Activated T-cell treated with anti-CD3 and anti-CD28 coated beads, Interleukin-2, amount 50 U/mL, for 48 hours (primary cell): ENCODE measurements around the gene LRBA.
A peak's percentile ranks its signal among the peaks of the same experiment; 100 is the strongest.
"Not testable (repeated sequence)": the region's sequence is repeated elsewhere in the genome, so short reads cannot be mapped to it uniquely, and the experiment has no call there.

Experiments
- DNase-seq, 2 experiments: peaks; one replicate each; pipeline ENCODE4 v3.0.0-alpha.2; 2020

LRBA gene

DNA sequence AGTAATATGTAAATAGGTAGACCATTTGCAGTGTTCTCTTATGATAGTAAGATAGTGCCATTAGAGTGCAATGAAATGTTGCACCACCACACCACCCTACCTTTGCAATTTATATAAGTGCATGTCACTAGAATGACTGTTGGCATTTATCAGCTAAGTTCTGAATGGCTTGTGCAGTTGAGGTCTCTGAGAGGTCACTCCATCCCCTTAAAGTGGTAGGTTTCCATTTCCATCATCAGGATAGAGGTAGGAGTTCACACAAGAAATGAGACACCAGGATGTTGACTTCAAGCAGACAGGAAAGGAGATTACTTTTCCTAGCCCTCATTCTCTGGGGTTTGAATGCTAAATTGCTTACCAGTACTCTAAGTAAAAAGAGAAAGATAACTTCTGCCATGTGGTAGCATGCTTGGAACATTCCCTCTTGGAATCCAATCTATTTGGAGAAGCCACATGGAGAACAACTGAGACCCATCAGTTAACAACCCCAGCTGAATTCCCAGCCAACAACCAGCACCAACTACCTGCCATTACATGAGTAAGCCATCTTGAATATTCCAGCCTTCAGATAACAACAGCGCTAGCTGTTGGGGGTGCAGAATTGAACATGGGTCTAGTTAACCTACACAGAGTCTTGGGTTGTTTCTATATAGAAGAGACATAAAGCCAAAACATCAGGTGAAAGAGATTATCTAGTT lies 6.7 kb upstream of the LRBA start:
- DNase-seq = no peak

DNA sequence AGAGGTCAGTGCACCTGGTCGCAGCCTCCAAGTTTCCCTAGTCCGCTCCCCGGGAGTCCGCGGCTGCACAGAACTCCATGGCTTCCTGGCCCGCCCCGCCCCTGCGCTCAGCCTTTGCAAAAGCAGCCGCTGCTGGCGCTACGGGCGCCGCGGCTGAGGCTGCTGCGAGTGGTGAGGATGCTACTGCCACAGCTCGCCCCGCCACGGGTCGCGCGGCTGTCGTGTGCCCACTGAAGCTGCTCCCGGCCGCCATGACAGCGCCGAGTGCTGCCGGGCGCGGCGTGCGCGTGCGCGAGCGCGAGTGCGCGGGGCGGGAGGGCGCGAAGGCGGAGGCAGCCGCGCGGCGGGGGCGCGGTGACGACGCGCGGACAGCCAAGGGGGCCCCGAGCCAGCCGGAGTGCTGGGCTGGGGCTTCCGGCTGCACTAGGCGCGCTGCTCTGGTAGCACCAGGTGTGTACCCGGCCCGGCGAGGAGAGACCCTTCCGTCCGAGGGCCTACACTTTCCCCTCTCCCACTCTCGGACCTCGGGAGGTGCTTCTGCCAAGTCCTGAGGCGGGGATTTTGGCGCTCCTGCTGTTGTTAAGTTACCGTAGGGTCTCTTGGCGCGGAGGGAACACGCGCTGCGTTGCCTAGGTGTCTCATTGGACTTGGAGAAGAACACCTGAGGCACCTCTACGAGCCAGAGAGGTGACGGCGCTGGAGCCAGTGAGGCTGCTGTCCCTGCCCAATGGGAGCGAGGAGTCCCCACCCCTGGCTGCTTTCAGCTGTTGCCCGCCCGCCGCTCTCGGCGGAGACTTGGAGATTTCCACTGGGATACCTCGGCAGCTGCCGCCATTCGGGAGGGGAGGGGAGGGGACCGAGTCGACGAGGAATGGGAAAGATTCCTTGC lies 619 bp upstream of the LRBA start:
- DNase-seq = peak; percentile 83 to 89

DNA sequence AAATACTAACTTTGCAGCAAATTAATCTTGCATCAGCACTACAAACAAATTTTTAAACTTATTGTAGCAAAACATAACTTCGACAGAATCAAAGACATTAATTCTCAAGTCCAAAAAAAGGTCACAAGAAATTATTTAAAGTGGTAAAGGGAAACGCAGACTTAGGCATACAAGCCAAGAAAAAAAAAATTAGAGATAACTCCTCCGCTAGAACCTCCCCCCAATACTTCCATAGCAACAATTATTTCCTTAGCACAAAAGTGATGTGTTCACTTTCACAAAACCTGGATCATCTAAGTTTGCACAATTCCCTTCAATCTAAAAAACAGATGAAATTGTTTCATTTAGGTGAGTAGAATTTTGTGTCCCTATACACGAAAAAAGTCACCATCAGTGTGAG lies 1.1 kb downstream of the LRBA start:
- no peak for DNase-seq

DNA sequence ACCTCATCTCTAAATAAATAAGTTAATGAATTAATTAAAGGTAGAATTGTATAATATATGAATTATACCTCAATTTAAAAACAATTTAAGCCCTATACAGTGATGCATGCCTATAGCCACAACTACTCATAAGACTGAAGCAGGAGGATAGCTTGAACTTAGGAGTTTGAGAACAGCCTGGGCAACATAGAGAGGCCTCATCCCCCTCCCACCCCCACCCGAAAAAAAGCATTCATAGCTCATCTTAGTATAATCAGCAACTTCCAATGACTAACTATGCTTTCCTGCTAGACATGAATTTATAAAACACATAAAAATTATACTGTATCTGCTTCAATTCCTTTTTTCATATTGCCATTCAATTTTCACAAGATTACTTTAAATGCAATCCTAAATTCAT lies 1.6 kb downstream of the LRBA start:
- DNase-seq = no peak

DNA sequence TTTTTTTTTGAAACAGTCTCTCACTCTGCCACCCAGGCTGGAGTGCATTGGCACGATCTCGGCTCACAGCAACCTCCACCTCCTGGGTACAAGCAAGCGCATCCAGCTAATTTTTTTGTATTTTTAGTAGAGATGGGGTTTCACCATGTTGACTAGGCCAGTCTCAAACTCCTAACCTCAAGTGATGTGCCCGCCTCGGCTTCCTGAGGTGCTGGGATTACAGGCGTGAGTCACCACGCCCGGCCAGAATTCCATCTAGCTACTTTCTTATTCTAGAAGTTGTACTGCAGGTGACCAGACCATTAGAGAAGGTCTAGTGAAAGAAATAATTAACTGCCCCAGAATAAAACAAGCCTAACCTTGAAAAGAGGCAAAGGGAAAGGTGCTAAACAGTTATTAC lies 2.3 kb downstream of the LRBA start:
- DNase-seq = peak in 1 of 2 experiments; percentile 32

DNA sequence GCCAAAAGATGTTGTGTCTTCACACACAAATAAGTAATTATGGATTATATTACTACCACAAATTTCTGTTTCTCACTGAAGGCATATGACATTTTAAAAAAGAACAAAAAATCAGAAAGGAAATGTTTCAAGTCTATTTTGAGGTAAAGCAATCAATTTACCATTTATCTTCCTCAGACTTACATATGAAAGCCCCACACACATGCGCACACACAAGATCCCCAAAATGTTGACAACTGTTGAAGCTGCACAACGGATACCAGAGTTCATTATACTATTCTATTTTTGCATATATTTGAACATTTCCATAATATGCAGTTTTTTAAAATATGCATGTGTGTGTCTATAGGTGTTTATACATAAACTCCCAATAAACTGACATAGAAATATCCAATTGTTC lies 2.7 kb downstream of the LRBA start:
- no peak for DNase-seq

DNA sequence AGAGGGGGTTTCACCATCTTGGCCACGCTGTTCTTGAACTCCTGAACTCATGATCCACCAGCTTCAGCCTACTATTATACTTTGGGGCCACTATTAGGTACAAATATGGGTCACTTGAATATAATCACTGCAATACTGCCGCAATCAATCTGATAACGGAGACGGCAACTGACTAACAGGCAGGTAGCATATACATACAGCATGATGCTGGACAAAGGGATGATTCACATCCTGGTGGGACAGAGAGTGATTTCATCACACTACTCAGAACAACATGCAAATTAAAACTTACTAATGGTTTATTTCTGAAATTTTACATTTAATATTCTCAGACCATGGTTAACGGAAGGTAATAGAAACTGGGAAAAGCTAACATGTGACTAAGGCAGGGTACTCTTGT lies 10.9 kb downstream of the LRBA start:
- DNase-seq = no peak

DNA sequence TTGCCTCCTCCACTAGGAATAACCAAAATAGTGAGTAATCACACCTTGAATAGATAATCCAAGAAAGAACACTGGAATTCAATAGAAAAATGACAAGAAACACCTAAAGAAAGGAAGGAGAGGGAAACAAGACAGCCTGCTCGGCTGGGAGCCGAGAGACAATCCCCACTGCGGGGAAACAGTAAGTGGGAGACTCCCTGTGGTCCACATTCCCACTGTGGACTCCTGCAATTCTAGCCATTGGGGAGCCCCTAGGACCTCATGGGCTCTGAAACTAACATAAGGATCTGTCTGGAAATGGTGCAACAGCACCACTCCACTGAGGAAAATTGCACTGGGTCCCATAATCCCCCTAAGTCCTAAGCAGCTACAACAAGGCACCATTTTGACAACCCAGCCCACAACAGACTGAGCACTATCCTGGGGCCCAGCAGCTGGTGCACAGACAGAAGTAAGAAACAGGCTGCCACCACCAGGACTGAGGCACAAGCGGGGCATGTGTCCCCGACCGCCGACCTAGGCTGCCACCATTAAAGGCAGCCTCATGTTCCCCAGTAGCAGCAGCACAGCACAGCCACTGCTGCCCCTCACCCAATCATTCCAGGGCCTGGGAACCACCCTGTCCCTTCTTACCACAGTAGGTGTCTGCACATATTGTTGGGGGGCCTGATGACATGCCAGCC lies 14.2 kb downstream of the LRBA start:
- no peak for DNase-seq

DNA sequence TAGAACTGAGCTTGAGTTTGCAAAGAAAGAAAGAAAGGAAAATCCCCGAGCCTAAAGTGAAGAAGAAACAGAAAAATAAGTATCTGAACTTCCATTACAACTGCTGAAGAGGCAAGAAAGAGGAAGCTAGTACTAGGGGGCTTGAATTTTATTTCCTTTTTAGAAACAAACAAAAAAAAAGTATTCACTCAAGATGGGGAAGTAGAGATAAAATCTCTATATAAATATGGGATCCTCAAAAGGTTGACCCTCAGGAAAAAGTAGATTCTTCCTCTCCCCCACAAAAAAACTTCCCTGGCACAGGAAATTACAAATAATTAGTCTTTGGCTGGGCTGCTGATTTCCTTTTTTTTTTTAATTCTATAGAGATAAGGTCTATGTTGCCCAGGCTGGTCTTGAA lies 16.0 kb downstream of the LRBA start:
- DNase-seq = no peak

DNA sequence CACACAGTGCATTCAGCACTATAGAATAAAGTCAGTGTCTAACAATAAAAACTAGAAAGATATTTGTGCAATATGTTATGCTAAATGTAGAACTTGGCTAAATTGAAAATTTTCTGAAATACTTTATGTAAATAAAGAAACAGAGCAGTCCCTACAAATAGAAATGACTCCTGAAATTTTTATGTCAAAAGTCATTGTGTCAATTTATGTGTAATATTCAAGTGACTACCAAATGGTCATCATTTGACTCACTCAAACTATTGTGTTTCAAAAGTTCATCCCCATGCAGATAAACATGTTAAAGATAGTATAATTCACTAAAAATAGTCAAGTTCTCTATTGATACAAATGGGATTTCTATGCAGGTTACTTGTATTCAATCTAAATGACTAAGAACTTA lies 17.9 kb downstream of the LRBA start:
- DNase-seq = no peak

DNA sequence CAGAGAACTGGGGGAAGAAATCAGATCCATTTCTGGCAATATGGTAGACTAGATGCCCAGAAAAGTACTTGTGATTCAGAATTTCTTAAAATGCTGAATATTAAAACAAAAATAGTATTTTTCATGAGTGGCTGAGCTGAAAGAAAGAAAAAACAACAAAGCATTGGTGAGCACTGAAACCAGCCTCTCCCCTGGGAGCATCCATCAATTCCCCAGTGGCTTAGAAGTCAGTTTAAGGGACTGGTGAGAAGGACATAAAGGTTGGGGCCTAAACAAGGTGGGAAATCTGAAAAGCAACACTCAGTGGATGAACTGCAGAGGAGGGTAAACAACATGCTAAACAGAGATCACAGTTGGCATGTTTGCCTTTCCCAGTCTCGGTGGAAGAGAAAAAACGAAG lies 20.4 kb downstream of the LRBA start:
- no peak for DNase-seq

DNA sequence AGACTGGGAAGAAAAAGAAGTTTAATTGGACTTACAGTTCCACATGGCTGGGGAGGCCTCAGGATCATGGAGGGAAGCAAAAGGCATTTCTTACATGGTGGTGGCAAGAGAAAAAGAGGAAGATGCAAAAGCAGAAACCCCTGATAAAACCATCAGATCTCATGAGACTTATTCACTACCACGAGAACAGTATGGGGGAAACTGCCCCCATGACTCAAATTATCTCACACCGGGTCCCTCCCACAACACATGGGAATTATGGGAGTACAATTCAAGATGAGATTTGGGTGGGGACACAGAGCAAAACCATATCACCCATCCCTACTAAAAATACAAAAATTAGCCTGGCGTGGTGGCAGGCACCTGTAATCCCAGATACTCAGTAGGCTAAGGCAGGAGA lies 21.5 kb downstream of the LRBA start:
- DNase-seq = not testable (repeated sequence)

DNA sequence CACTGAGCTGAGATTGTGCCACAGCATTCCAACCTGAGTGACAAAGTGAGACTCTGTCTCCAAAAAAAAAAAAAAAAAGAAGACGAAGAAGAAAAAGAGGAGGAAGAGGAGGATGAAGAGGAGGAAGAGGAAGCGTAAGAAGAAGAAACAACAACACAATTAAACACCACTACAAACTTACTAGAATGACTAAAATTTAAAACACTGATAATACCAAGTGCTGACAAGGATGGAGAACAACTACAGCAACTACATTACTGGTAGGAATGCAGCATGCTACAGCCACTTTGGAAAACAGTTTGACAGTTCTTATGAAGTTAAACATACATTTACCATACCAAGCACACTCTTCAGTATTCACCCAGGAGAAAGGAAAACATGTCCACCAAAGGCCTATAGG lies 24.1 kb downstream of the LRBA start:
- DNase-seq = no peak

DNA sequence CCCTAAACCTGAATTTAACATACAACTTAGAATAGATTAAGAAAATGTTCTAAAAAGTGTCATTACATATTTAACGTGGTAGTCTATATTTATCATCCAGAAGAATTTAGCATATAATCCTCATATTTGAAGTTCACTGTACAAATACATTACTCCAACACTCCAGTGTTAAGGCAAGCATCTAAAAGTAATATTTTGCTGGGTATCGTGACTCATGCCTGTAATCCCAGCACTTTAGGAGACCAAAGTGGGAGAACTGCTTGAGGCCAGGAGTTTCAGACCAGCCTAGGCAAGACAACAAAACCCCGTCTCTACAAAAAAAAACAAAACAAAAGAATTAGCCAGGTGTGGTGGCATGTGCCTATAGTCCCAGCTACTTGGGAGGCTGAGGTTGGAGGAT lies 24.8 kb downstream of the LRBA start:
- DNase-seq = no peak

DNA sequence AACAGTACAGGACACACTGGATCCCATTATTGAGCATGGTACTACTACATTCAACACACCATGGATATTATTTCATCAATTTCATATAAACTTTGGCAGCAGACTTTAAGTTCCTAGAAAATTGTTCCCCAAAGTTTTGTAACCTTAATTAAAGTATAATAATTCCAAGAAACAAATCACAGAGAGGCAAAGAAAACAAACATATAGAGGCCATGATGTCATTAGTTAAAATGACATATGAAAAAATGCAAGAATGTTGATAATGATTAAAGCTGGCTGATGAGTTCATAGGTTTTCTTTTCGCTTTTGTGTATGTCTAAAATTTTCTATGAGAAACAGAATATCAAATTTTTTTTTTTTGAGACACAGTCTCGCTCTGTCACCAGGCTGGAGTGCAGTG lies 26.8 kb downstream of the LRBA start:
- no peak for DNase-seq

DNA sequence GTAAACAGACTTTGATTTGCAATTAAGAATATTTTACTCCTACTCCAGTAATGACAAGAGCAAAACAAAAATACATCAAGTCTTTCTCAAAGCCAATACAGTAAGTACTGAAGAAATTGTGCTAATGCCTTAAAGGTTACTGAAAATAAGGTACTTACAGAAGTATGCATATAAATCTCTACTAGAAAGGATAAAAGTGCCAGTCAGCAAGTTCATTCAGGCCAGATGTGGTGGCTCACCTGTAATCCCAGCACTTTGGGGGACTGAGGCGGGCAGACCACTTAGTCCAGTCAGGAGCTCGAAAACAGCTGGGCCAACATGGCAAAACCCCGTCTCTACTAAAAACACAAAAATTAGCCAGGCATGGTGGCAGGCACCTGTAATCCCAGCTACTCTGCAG lies 27.9 kb downstream of the LRBA start:
- DNase-seq = no peak

DNA sequence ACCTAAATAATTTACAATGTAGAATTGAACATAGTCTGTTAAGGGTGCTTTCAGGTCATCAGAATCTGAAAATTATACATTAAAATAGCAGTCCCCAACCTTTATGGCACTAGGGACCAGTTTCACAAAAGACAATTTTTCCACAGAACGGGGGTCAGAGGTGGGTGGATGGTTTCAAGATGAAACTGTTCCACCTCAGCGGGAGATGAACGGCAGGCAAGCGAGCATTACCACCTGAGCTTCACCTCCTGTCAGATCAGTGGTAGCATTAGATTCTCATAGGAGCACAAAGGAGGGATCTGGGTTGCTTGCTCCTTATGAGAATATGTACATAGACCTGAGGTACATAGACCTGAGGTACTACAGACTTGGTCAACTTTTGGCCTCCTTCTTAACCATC lies 29.0 kb downstream of the LRBA start:
- peak; percentile 58 to 62 for DNase-seq

DNA sequence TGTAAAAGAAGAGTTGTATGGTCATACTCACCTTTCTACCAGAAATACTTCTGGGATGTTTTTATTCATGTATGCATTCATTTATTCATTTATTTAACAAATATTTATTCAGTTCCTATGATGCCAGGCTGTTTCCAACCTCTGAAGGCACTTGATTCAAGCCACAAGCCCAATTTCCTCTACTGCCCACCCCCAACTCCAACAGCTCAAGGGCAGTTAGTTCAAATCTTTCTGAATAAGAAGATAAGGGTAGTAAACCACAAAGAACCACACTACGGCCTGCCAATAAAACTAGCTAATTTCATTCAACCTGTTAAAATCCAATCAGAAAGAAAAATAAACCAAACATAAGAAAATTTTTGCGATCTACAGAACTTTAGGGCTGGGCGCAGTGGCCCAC lies 31.2 kb downstream of the LRBA start:
- DNase-seq = no peak

DNA sequence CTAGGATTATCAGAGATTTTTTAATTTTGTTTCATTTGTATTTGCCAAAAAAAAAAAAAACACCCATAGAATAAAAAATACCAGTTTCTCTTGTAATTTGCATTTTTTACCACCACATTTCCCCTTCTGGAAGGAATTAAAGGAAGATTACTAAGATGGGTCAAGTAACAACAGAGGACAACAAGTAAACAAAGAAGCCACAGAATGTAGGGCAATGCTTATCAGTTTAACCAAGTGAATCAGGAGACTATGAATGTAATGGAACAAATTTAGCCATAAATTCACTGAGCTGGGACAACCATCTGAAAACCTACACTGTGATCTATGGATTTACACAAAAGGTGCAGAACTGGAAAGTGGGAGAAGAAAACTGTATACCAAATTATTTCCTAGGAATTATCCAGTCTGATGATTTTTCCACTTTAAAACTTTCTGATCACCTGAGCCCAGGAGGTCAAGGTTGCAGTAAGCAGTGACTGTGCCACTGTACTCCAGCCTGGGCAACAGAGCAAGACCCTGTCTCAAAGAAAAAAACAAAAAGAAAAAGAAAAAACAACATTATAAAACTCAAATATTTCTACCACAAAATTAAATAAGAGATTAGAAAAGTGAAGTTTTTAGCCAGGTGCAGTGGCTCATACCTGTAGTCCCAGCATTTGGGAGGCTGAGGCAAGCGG lies 32.4 kb downstream of the LRBA start:
- DNase-seq = no peak

DNA sequence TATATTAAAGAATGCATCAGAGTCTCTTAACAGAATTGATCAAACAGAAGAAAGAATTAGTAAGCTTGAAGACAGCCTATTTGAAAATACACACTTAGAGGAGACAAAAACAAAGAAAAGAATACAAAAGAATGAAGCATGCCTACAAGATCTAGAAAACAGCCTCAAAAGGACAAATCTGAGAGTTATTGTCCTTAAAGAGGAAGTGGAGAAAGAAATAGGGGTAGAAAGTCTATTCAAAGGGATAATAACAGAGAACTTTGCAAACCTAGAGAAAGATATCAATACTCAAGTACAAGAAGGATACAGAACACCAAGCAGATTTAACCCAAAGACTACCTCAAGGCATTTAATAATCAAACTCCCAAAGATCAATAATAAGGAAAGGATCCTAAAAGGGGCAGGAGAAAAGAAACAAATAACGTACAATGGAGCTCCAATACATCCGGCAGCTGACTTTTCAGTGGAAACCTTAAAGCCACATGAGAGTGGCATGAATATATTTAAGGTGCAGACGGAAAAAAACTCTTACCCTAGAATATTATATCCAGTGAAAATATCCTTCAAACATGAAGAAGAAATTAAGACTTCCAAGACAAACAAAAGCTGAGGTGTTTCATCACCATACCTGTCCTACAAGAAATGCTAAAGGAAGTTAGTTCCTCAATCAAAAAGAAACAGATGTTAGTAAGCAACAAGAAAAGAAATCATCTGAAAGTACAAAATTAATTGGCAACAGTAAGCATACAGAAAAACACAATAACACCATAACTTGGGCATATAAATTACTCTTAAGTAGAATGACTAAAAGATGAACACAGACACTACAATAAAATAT lies 36.1 kb downstream of the LRBA start:
- no peak for DNase-seq

DNA sequence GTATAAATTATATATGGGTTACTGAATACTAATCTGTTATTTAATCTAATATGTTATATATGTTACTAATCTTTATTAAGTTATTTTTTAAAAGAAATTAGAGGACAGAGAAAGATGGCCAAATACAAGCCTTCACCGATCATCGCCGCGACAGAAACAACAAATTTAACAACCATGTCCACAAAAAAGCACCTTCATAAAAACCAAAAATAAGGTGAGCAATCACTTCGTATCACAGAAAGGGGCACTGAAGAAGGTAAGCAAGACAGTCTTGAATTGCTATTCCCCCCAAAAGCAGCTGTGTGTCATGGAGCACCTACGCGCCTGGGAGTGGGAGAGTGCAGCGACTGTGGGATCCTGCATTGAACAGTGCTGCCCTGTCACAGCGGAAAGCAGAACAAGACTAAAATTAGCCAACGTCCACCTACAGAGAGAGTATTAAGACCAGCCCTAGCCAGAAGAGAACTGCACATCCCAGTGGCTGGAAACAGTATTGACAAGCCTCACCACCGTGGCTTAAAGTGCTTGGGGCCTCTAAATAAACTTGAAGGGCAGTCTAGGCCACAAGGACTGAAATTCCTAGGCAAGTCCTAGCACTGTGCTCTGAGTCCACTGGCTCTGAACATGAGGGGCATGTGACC lies 38.5 kb downstream of the LRBA start:
- no peak for DNase-seq

DNA sequence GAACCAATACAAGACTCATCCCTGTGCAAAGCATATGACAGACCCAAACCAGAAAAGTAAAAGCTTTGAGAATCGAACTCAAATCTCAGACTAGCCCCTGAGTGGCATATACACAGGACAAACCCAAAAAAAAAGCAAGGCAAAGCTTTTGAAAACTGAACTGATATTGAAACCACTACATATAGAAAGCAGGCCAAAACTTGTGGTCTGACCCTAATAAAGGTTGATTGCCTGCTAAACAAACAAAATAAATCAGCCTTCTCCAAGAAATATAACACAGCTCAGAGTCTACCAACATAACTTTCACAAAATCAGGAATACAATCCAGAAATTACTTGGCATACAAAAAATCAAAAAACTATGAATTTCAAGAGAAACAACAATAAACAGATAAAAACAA lies 40.3 kb downstream of the LRBA start:
- DNase-seq = no peak
